Measurements from ENCODE around the gene FBXL7. TPM values are rescaled to one million over a fixed set of nuclear protein-coding genes. Genes with fewer than 3 reads are reported as not detected.

Gene FBXL7
- total and polyA plus RNA-seq, 4 donors: 0.24 to 1.4 (median 1.2) TPM

DNA sequence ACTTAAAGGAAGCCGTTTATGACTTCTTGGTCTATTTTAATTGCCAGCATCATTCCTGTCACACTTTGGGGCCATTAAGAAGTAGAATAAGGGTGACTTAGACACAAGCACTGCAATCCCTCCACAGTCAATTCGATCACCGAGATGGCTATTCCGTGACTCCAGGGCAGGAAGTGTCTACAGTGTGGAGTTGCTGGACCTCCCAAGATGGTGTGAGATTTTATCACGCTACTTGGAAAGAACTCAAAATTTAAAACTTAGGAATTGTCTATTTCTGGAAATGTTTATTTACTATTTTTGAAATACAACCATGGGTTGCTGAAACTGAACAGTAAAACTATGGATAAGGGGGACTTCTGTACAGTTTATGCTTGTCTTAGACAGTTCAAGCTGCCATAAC is 6.2 kb downstream of the FBXL7 start:
- no peak for DNase-seq (ENCODE audit: low spot score)
- no peaks in the 10 kb centered on the region for H3K27me3 ChIP-seq (ENCODE audit: control insufficient read depth in 4 of 4, insufficient read depth in 4 of 4, low read length in 3 of 4)
- peaks cover 0 to 4% (median under 1%) of the 10 kb centered on the region in 4 donors for H3K4me1 ChIP-seq (ENCODE audit: control insufficient read depth in 4 of 4, insufficient read depth in 4 of 4, low read length in 3 of 4)
- H3K9me3 ChIP-seq (ENCODE audit: control insufficient read depth in 4 of 4, low read length in 3 of 4): no peaks in the 10 kb centered on the region
- WGBS: 89% methylated on average over 5 of the region's 5 CpGs
- H3K36me3 ChIP-seq (ENCODE audit: control insufficient read depth in 4 of 4, insufficient read depth in 3 of 4, low read depth in 1 of 4, low read length in 3 of 4): no peaks in the 10 kb centered on the region
- H3K4me3 ChIP-seq (ENCODE audit: low read depth in 1 of 3, low read length in 3 of 3): no peak overlapping the region
- no peak overlapping the region for H3K9ac ChIP-seq (ENCODE audit: low read depth in 1 of 2, low read length in 2 of 2)
- TF ChIP-seq NR2F2 (IDR thresholded peaks at IDR 0.05): no peak
- TF ChIP-seq FOXA1 (IDR thresholded peaks at IDR 0.05): no peak
- no peak for TF ChIP-seq RAD21 (IDR thresholded peaks at IDR 0.05)
- TF ChIP-seq EGR1 (IDR thresholded peaks at IDR 0.05; ENCODE audit: low read depth in 2 of 2): no peak
- TF ChIP-seq TAF1 (conservative IDR thresholded peaks at IDR 0.05): no peak
- TF ChIP-seq, protein P1, sequence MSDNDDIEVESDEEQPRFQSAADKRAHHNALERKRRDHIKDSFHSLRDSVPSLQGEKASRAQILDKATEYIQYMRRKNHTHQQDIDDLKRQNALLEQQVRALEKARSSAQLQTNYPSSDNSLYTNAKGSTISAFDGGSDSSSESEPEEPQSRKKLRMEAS (IDR thresholded peaks at IDR 0.05): no peak
- TF ChIP-seq HNF4A (conservative IDR thresholded peaks at IDR 0.05): no peak
- TF ChIP-seq YY1 (IDR thresholded peaks at IDR 0.05): no peak
- no peak for TF ChIP-seq RXRA (IDR thresholded peaks at IDR 0.05)
- no peak for TF ChIP-seq FOXA2 (IDR thresholded peaks at IDR 0.05)
- no peak overlapping the region for H3K27ac ChIP-seq (ENCODE audit: low read depth in 1 of 2, low read length in 2 of 2)

DNA sequence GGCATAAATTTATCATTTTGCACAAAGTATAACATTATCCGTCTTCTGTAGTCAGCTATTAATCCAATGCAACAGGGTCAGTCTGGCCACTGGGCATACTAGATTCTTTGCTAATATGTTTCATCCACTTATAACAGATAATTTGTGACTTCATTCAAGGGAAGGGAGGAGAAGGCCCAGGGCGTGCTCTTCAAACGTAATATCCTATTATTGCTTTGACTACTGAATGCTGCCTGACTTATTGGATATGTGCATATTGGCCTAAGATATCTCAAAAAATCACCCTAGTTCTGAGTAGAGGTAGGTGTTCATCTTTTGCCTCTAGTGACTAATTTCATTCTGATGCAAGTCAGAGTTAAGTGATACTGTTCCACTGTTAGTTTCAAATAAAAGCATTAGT is 6.9 kb downstream of the FBXL7 start:
- H3K9me3 ChIP-seq (ENCODE audit: control insufficient read depth in 4 of 4, low read length in 3 of 4): no peaks in the 10 kb centered on the region
- DNase-seq (ENCODE audit: low spot score): no peak
- 90% methylated on average over 3 of the region's 3 CpGs for WGBS
- no peak overlapping the region for H3K4me3 ChIP-seq (ENCODE audit: low read depth in 1 of 3, low read length in 3 of 3)
- no peaks in the 10 kb centered on the region for H3K27me3 ChIP-seq (ENCODE audit: control insufficient read depth in 4 of 4, insufficient read depth in 4 of 4, low read length in 3 of 4)
- H3K36me3 ChIP-seq (ENCODE audit: control insufficient read depth in 4 of 4, insufficient read depth in 3 of 4, low read depth in 1 of 4, low read length in 3 of 4): no peaks in the 10 kb centered on the region
- H3K27ac ChIP-seq (ENCODE audit: low read depth in 1 of 2, low read length in 2 of 2): no peak overlapping the region
- H3K9ac ChIP-seq (ENCODE audit: low read depth in 1 of 2, low read length in 2 of 2): no peak overlapping the region
- peaks cover 0 to 7% (median 0%) of the 10 kb centered on the region in 4 donors for H3K4me1 ChIP-seq (ENCODE audit: control insufficient read depth in 4 of 4, insufficient read depth in 4 of 4, low read length in 3 of 4)
- no peak for TF ChIP-seq JUND (IDR thresholded peaks at IDR 0.05)
- TF ChIP-seq SP1 (IDR thresholded peaks at IDR 0.05): no peak
- no peak for TF ChIP-seq FOXA1 (IDR thresholded peaks at IDR 0.05)
- TF ChIP-seq EGR1 (IDR thresholded peaks at IDR 0.05; ENCODE audit: low read depth in 2 of 2): no peak
- TF ChIP-seq, protein P1 (IDR thresholded peaks at IDR 0.05): no peak
- TF ChIP-seq TAF1 (conservative IDR thresholded peaks at IDR 0.05): no peak
- TF ChIP-seq HNF4A (conservative IDR thresholded peaks at IDR 0.05): no peak
- no peak for TF ChIP-seq YY1 (IDR thresholded peaks at IDR 0.05)
- TF ChIP-seq GABPA (IDR thresholded peaks at IDR 0.05 in 1 of 2, conservative IDR thresholded peaks at IDR 0.05 in 1 of 2): no peak
- TF ChIP-seq RXRA (IDR thresholded peaks at IDR 0.05): no peak
- TF ChIP-seq, protein P2, sequence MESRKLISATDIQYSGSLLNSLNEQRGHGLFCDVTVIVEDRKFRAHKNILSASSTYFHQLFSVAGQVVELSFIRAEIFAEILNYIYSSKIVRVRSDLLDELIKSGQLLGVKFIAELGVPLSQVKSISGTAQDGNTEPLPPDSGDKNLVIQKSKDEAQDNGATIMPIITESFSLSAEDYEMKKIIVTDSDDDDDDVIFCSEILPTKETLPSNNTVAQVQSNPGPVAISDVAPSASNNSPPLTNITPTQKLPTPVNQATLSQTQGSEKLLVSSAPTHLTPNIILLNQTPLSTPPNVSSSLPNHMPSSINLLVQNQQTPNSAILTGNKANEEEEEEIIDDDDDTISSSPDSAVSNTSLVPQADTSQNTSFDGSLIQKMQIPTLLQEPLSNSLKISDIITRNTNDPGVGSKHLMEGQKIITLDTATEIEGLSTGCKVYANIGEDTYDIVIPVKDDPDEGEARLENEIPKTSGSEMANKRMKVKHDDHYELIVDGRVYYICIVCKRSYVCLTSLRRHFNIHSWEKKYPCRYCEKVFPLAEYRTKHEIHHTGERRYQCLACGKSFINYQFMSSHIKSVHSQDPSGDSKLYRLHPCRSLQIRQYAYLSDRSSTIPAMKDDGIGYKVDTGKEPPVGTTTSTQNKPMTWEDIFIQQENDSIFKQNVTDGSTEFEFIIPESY (IDR thresholded peaks at IDR 0.05): no peak
- TF ChIP-seq, protein P3, sequence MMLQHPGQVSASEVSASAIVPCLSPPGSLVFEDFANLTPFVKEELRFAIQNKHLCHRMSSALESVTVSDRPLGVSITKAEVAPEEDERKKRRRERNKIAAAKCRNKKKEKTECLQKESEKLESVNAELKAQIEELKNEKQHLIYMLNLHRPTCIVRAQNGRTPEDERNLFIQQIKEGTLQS (IDR thresholded peaks at IDR 0.05): no peak
- no peak for TF ChIP-seq FOXA2 (IDR thresholded peaks at IDR 0.05)
- TF ChIP-seq, protein P4, sequence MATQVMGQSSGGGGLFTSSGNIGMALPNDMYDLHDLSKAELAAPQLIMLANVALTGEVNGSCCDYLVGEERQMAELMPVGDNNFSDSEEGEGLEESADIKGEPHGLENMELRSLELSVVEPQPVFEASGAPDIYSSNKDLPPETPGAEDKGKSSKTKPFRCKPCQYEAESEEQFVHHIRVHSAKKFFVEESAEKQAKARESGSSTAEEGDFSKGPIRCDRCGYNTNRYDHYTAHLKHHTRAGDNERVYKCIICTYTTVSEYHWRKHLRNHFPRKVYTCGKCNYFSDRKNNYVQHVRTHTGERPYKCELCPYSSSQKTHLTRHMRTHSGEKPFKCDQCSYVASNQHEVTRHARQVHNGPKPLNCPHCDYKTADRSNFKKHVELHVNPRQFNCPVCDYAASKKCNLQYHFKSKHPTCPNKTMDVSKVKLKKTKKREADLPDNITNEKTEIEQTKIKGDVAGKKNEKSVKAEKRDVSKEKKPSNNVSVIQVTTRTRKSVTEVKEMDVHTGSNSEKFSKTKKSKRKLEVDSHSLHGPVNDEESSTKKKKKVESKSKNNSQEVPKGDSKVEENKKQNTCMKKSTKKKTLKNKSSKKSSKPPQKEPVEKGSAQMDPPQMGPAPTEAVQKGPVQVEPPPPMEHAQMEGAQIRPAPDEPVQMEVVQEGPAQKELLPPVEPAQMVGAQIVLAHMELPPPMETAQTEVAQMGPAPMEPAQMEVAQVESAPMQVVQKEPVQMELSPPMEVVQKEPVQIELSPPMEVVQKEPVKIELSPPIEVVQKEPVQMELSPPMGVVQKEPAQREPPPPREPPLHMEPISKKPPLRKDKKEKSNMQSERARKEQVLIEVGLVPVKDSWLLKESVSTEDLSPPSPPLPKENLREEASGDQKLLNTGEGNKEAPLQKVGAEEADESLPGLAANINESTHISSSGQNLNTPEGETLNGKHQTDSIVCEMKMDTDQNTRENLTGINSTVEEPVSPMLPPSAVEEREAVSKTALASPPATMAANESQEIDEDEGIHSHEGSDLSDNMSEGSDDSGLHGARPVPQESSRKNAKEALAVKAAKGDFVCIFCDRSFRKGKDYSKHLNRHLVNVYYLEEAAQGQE (IDR thresholded peaks at IDR 0.05): no peak

All from liver (tissue), 9 donors.